OCI-LY1 (cell line): ENCODE measurements around the gene TMEM190.

Experiments
- H2AFZ ChIP-seq: fragments of 200-600 bp; sonication (generic), shearing (Covaris generic); 2 replicates; pipeline ENCODE4 v1.6.0; 2014; ENCODE audit warnings: antibody characterized with exemption, mild to moderate bottlenecking, low read length
- H3F3A ChIP-seq: fragments of 200-600 bp; sonication (generic), shearing (Covaris generic); 2 replicates; pipeline ENCODE4 v1.6.0; 2014; ENCODE audit warnings: mild to moderate bottlenecking, antibody characterized with exemption, low read length, moderate library complexity; ENCODE audit not compliant: insufficient read depth
- H3K27ac ChIP-seq: fragments of 200-600 bp; sonication (generic); 2 replicates; pipeline ENCODE4 v1.5.1; 2014; ENCODE audit warnings: low read length, mixed run types, mild to moderate bottlenecking, low read depth; ENCODE audit not compliant: poor library complexity, severe bottlenecking
- H3K27me3 ChIP-seq: fragments of 200-600 bp; sonication (generic); 2 replicates; pipeline ENCODE4 v1.6.0; 2014; ENCODE audit warnings: antibody characterized with exemption, mild to moderate bottlenecking, low read length, moderate library complexity; ENCODE audit not compliant: insufficient read depth
- H3K36me3 ChIP-seq: fragments of 200-600 bp; sonication (generic); 2 replicates; pipeline ENCODE4 v1.6.1; 2014; ENCODE audit warnings: mild to moderate bottlenecking, antibody characterized with exemption, low read length, moderate library complexity, mixed read lengths; ENCODE audit not compliant: insufficient read depth
- H3K4me1 ChIP-seq: fragments of 200-600 bp; sonication (generic); 2 replicates; pipeline ENCODE4 v1.5.1; 2014; ENCODE audit warnings: mild to moderate bottlenecking, low read length, moderate library complexity; ENCODE audit not compliant: insufficient read depth, severe bottlenecking
- H3K4me2 ChIP-seq: fragments of 200-600 bp; sonication (generic), shearing (Covaris generic); 2 replicates; pipeline ENCODE4 v1.6.1; 2014; ENCODE audit warnings: low read length
- H3K4me3 ChIP-seq: fragments of 200-600 bp; sonication (generic); 2 replicates; pipeline ENCODE4 v1.5.1; 2014; ENCODE audit warnings: low read length, low read depth, mild to moderate bottlenecking, mixed read lengths; ENCODE audit not compliant: poor library complexity, severe bottlenecking
- H3K79me2 ChIP-seq: fragments of 200-600 bp; shearing (Covaris generic); 2 replicates; pipeline ENCODE4 v1.6.1; 2016; ENCODE audit warnings: mixed run types, low read length, mixed read lengths; ENCODE audit not compliant: insufficient read depth
- H3K9ac ChIP-seq: fragments of 200-600 bp; sonication (generic), shearing (Covaris generic); 2 replicates; pipeline ENCODE4 v1.6.1; 2014; ENCODE audit warnings: mild to moderate bottlenecking, low read length, mixed read lengths
- H3K9me2 ChIP-seq: fragments of 200-600 bp; sonication (generic), shearing (Covaris generic); 2 replicates; pipeline ENCODE4 v1.6.1; 2014; ENCODE audit warnings: low read depth, mild to moderate bottlenecking, low read length, mixed read lengths
- H3K9me3 ChIP-seq: fragments of 200-600 bp; shearing (Covaris generic); 2 replicates; pipeline ENCODE4 v1.6.1; 2014; ENCODE audit warnings: low read length, mixed read lengths
- H4K20me1 ChIP-seq: fragments of 200-600 bp; sonication (generic), shearing (Covaris generic); 2 replicates; pipeline ENCODE4 v1.6.0; 2016; ENCODE audit warnings: mild to moderate bottlenecking, low read length; ENCODE audit not compliant: insufficient read depth
- CTCF ChIP-seq: fragments of 200-600 bp; sonication (generic), shearing (Covaris generic); IDR thresholded peaks from 2 replicates; pipeline ENCODE4 v1.5.1; 2017; ENCODE audit warnings: mild to moderate bottlenecking, antibody characterized with exemption, low read length, moderate library complexity, mixed read lengths
- EZH2 ChIP-seq: fragments of 200-600 bp; sonication (generic), shearing (Covaris generic); IDR thresholded peaks from 2 replicates; pipeline ENCODE4 v1.8.0; 2017; ENCODE audit warnings: borderline replicate concordance, mixed run types, mild to moderate bottlenecking, antibody characterized with exemption, low read length, moderate library complexity, mixed read lengths

Gene TMEM190

DNA sequence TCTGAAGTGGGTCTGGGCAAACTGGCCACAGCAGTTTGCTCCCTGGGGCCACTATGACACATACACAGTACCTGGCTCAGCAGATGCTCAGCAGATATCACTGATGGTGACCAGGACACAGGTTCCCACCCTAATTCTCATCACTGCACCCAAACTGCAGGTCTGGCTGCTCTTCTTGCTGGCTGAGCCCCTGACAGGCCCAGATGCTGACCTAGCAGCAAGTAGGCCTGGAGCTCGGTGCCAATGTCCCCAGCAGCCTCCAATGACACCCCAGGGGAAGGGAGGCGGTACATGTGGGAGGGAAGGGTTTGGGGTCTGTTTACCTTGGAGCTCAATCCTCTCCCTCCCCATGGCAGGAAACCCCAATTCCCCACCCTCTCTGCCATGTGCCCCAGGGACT lies 25.9 kb downstream of the TMEM190 start:
- H3K27me3 ChIP-seq, result no peaks in the 10 kb centered on the region
- H3F3A ChIP-seq, result no peaks in the 10 kb centered on the region
- H3K4me2 ChIP-seq, result no peak overlapping the region
- TF ChIP-seq EZH2 (no peak), CTCF (no peak)
- H3K4me3 ChIP-seq, result no peak overlapping the region
- peaks cover 65% of the 10 kb centered on the region for H3K36me3 ChIP-seq
- H2AFZ ChIP-seq, result no peak overlapping the region
- no peak overlapping the region for H3K9ac ChIP-seq
- no peak overlapping the region for H3K27ac ChIP-seq
- H3K4me1 ChIP-seq, result peaks cover 30% of the 10 kb centered on the region
- no peaks in the 10 kb centered on the region for H4K20me1 ChIP-seq
- no peaks in the 10 kb centered on the region for H3K9me3 ChIP-seq
- no peaks in the 10 kb centered on the region for H3K9me2 ChIP-seq
- peaks cover 19% of the 10 kb centered on the region for H3K79me2 ChIP-seq

DNA sequence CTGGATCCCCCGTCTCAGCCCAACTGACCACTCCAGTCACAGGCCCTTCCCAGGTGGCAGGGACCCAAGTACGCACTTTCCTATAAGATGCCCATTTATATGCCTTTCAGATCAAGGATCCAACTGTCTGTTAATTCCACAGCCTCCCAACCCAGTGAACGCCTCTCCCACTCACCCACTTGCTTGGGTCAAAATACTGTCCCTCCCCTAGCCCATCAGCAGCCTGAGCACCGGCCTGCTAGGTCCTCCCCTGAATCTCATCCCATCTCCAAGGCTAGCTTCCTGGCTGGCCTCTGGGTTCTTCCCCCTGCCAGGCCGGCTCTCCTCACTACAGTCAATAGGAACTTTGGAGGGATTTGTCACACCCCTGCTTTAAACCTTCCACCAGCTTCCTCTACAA lies 29.0 kb downstream of the TMEM190 start:
- no peak overlapping the region for H2AFZ ChIP-seq
- H3K36me3 ChIP-seq, result peaks cover 65% of the 10 kb centered on the region
- no peaks in the 10 kb centered on the region for H4K20me1 ChIP-seq
- H3K4me1 ChIP-seq, result peaks cover 26% of the 10 kb centered on the region
- no peaks in the 10 kb centered on the region for H3K9me2 ChIP-seq
- no peaks in the 10 kb centered on the region for H3F3A ChIP-seq
- H3K79me2 ChIP-seq, result peaks cover 19% of the 10 kb centered on the region
- H3K4me3 ChIP-seq, result peak overlapping the region; percentile 97
- H3K9me3 ChIP-seq, result no peaks in the 10 kb centered on the region
- peak overlapping the region; percentile 93 for H3K4me2 ChIP-seq
- peak overlapping the region; percentile 99; the same call in 1 of the 2 replicates for H3K9ac ChIP-seq
- no peak overlapping the region for H3K27ac ChIP-seq
- no peak for TF ChIP-seq EZH2
- no peak for TF ChIP-seq CTCF
- H3K27me3 ChIP-seq, result no peaks in the 10 kb centered on the region

DNA sequence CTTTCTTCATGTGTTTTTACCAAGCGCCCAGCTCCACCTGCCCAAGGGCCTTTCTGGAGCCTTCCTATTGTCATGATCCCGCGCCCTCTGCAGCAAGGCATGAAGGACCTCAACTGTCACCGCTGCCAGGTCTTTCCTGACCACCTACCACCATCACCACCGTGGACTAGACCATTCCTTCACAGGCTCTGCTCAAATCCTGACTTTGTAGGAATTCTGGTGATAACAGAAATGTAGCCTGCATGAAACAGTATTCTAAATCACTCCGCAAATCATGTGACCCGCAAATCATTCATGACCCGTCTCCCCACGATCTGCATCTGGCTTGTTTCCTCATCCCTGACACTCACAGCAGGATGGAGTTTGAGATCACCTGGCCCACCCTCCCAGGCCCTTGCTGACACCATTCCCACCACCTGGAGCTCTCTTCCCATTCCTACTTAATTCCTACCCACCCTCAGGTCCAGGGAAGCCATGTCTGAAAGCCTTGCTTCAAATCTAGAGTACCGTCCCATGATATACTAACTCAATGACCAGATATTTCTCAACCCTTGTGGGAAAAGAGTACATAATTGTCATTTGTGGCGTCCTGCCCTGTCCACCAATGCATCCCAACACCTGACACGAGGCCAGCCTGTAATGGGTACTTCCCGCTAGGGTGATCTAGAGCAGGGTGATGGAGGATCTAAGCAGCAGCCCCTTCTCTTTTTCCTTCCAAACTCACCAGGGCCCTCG lies 29.6 kb downstream of the TMEM190 start:
- Histone ChIP-seq H3K27ac (peak overlapping the region; percentile 96), H3K4me3 (peak overlapping the region; percentile 97), H3K4me2 (peak overlapping the region; percentile 93), H3K4me1 (peaks cover 26% of the 10 kb centered on the region), H3K36me3 (peaks cover 60% of the 10 kb centered on the region), H3F3A (no peaks in the 10 kb centered on the region), H3K27me3 (no peaks in the 10 kb centered on the region), H2AFZ (no peak overlapping the region), H3K9me3 (no peaks in the 10 kb centered on the region), H3K9me2 (no peaks in the 10 kb centered on the region), H3K9ac (peak overlapping the region; percentile 99), H4K20me1 (no peaks in the 10 kb centered on the region), H3K79me2 (peaks cover 19% of the 10 kb centered on the region)
- TF ChIP-seq EZH2, result no peak
- no peak for TF ChIP-seq CTCF
